GM12878 (cell line): ENCODE data around the gene PARP4.

Experiments used
- ETV6 ChIP-seq, 2 experiments: fragments of 450-650 bp in 1 of 2; IDR thresholded peaks in 1 of 2; conservative IDR thresholded peaks in 1 of 2; 2 replicates each; pipeline ENCODE4 v1.6.1; 2014; ENCODE audit warnings: antibody characterized with exemption in 1 of 2, borderline replicate concordance in 1 of 2, low read depth in 1 of 2, mild to moderate bottlenecking in 1 of 2, moderate library complexity in 1 of 2
- POLR2A ChIP-seq: IDR thresholded peaks from 2 replicates; pipeline ENCODE4 v1.6.1; 2011; ENCODE audit warnings: low read depth, mild to moderate bottlenecking, low read length
- POU2F2 ChIP-seq: IDR thresholded peaks from 3 replicates; pipeline ENCODE4 v1.6.1; 2011; ENCODE audit warnings: low read depth, mild to moderate bottlenecking, low read length, borderline replicate concordance
- RUNX3 ChIP-seq: IDR thresholded peaks from 2 replicates; pipeline ENCODE4 v1.6.1; 2012; ENCODE audit warnings: low read length, inconsistent platforms
- STAT1 ChIP-seq: fragments of 450-650 bp; conservative IDR thresholded peaks from 2 replicates; pipeline ENCODE4 v1.6.1; 2014; ENCODE audit warnings: antibody characterized with exemption, mild to moderate bottlenecking
- ZBTB40 ChIP-seq: fragments of 450-650 bp; IDR thresholded peaks from 2 replicates; pipeline ENCODE4 v1.6.1; 2016; ENCODE audit warnings: mild to moderate bottlenecking, moderate library complexity, borderline replicate concordance
- TF ChIP-seq, protein P1 (sequence below): fragments of 450-650 bp; IDR thresholded peaks from 2 replicates; pipeline ENCODE4 v1.6.1; 2017; ENCODE audit warnings: antibody characterized with exemption, mild to moderate bottlenecking, moderate library complexity
- TF ChIP-seq, protein P2 (sequence below), 3 experiments: IDR thresholded peaks in 2 of 3; conservative IDR thresholded peaks in 1 of 3; 2 replicates each; pipeline ENCODE4 v1.5.1; 2011; ENCODE audit warnings: low read depth in 3 of 3, low read length in 3 of 3, mild to moderate bottlenecking in 3 of 3, control low read depth in 2 of 3, moderate library complexity in 2 of 3, inconsistent platforms in 1 of 3, mixed read lengths in 1 of 3; ENCODE audit not compliant: control insufficient read depth in 2 of 3, insufficient read depth in 1 of 3; ENCODE audit errors: extremely low read depth in 1 of 3
- TF ChIP-seq, protein P3 (sequence below): fragments of 450-650 bp; IDR thresholded peaks from 2 replicates; pipeline ENCODE4 v1.6.1; 2017; ENCODE audit warnings: mild to moderate bottlenecking, moderate library complexity

GRCh38 chr13:24557081-24557480 lies 44.5 kb upstream of the PARP4 start:
- TF ChIP-seq POU2F2 (no peak), ZBTB40 (no peak), ETV6 (conservative IDR thresholded peaks at IDR 0.05 in 1 of 2, IDR thresholded peaks at IDR 0.05 in 1 of 2; ENCODE audit: borderline replicate concordance in 1 of 2, low read depth in 1 of 2) (no peak), RUNX3 (no peak), STAT1 (no peak), POLR2A (no peak)
- TF ChIP-seq, protein P1, sequence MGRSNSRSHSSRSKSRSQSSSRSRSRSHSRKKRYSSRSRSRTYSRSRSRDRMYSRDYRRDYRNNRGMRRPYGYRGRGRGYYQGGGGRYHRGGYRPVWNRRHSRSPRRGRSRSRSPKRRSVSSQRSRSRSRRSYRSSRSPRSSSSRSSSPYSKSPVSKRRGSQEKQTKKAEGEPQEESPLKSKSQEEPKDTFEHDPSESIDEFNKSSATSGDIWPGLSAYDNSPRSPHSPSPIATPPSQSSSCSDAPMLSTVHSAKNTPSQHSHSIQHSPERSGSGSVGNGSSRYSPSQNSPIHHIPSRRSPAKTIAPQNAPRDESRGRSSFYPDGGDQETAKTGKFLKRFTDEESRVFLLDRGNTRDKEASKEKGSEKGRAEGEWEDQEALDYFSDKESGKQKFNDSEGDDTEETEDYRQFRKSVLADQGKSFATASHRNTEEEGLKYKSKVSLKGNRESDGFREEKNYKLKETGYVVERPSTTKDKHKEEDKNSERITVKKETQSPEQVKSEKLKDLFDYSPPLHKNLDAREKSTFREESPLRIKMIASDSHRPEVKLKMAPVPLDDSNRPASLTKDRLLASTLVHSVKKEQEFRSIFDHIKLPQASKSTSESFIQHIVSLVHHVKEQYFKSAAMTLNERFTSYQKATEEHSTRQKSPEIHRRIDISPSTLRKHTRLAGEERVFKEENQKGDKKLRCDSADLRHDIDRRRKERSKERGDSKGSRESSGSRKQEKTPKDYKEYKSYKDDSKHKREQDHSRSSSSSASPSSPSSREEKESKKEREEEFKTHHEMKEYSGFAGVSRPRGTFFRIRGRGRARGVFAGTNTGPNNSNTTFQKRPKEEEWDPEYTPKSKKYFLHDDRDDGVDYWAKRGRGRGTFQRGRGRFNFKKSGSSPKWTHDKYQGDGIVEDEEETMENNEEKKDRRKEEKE = no peak
- TF ChIP-seq, protein P2, sequence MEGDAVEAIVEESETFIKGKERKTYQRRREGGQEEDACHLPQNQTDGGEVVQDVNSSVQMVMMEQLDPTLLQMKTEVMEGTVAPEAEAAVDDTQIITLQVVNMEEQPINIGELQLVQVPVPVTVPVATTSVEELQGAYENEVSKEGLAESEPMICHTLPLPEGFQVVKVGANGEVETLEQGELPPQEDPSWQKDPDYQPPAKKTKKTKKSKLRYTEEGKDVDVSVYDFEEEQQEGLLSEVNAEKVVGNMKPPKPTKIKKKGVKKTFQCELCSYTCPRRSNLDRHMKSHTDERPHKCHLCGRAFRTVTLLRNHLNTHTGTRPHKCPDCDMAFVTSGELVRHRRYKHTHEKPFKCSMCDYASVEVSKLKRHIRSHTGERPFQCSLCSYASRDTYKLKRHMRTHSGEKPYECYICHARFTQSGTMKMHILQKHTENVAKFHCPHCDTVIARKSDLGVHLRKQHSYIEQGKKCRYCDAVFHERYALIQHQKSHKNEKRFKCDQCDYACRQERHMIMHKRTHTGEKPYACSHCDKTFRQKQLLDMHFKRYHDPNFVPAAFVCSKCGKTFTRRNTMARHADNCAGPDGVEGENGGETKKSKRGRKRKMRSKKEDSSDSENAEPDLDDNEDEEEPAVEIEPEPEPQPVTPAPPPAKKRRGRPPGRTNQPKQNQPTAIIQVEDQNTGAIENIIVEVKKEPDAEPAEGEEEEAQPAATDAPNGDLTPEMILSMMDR (IDR thresholded peaks at IDR 0.05 in 2 of 3, conservative IDR thresholded peaks at IDR 0.05 in 1 of 3; ENCODE audit: control insufficient read depth in 2 of 3, extremely low read depth in 1 of 3, insufficient read depth in 1 of 3, low read depth in 3 of 3, low read length in 3 of 3) = no peak
- TF ChIP-seq, protein P3, sequence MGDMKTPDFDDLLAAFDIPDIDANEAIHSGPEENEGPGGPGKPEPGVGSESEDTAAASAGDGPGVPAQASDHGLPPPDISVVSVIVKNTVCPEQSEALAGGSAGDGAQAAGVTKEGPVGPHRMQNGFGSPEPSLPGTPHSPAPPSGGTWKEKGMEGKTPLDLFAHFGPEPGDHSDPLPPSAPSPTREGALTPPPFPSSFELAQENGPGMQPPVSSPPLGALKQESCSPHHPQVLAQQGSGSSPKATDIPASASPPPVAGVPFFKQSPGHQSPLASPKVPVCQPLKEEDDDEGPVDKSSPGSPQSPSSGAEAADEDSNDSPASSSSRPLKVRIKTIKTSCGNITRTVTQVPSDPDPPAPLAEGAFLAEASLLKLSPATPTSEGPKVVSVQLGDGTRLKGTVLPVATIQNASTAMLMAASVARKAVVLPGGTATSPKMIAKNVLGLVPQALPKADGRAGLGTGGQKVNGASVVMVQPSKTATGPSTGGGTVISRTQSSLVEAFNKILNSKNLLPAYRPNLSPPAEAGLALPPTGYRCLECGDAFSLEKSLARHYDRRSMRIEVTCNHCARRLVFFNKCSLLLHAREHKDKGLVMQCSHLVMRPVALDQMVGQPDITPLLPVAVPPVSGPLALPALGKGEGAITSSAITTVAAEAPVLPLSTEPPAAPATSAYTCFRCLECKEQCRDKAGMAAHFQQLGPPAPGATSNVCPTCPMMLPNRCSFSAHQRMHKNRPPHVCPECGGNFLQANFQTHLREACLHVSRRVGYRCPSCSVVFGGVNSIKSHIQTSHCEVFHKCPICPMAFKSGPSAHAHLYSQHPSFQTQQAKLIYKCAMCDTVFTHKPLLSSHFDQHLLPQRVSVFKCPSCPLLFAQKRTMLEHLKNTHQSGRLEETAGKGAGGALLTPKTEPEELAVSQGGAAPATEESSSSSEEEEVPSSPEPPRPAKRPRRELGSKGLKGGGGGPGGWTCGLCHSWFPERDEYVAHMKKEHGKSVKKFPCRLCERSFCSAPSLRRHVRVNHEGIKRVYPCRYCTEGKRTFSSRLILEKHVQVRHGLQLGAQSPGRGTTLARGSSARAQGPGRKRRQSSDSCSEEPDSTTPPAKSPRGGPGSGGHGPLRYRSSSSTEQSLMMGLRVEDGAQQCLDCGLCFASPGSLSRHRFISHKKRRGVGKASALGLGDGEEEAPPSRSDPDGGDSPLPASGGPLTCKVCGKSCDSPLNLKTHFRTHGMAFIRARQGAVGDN = no peak
